GM19025 (cell line): ENCODE results near the gene PTK6.

Experiments used
- ATAC-seq: cut with Tn5 transposase; IDR thresholded peaks from one replicate; pipeline ENCODE4 v1.9.1; 2021; ENCODE audit warnings: mild to moderate bottlenecking, low read depth, moderate library complexity; ENCODE audit not compliant: unreplicated experiment

The PTK6 gene

GRCh38 chr20:63533388-63533787 lies 3.8 kb downstream of the PTK6 start:
- ATAC-seq: no peak

GRCh38 chr20:63532449-63532971 lies 4.7 kb downstream of the PTK6 start:
- no peak for ATAC-seq

- no peak for ATAC-seq
These were observed 5.3 kb downstream of the PTK6 start for GRCh38 chr20:63531686-63532448.

GRCh38 chr20:63530788-63531160 lies 6.4 kb downstream of the PTK6 start:
- ATAC-seq: no peak

GRCh38 chr20:63529861-63530787 lies 7.1 kb downstream of the PTK6 start:
- no peak for ATAC-seq

- no peak for ATAC-seq
These were observed 7.9 kb downstream of the PTK6 start for GRCh38 chr20:63529180-63529860.

GRCh38 chr20:63527184-63527583 lies 10.0 kb downstream of the PTK6 start:
- no peak for ATAC-seq

- no peak for ATAC-seq
These were observed 11.2 kb downstream of the PTK6 start for GRCh38 chr20:63525971-63526370.

- ATAC-seq: no peak
These were observed 12.0 kb downstream of the PTK6 start for GRCh38 chr20:63525185-63525584.

- no peak for ATAC-seq
These were observed 14.1 kb downstream of the PTK6 start for GRCh38 chr20:63522981-63523611.

- no peak for ATAC-seq
These were observed 14.9 kb downstream of the PTK6 start for GRCh38 chr20:63522091-63522868.

GRCh38 chr20:63521602-63522001 lies 15.6 kb downstream of the PTK6 start:
- no peak for ATAC-seq

GRCh38 chr20:63520934-63521601 lies 16.1 kb downstream of the PTK6 start:
- peak; percentile 48 for ATAC-seq

- ATAC-seq: peak; percentile 78
These were observed 16.7 kb downstream of the PTK6 start, which contains the start of gene PPDPF for GRCh38 chr20:63520504-63520933. Gene PPDPF (plus strand): TSS chr20:63520765. CDS start chr20:63521309, 544 bp downstream.

- ATAC-seq: peak; percentile 39
These were observed 17.3 kb downstream of the PTK6 start for GRCh38 chr20:63519668-63520503.

- ATAC-seq: no peak
These were observed 18.1 kb downstream of the PTK6 start for GRCh38 chr20:63518946-63519667.

- no peak for ATAC-seq
These were observed 18.8 kb downstream of the PTK6 start for GRCh38 chr20:63518351-63518861.
